ENCODE results near the gene LANCL1.

LANCL1 gene

DNA sequence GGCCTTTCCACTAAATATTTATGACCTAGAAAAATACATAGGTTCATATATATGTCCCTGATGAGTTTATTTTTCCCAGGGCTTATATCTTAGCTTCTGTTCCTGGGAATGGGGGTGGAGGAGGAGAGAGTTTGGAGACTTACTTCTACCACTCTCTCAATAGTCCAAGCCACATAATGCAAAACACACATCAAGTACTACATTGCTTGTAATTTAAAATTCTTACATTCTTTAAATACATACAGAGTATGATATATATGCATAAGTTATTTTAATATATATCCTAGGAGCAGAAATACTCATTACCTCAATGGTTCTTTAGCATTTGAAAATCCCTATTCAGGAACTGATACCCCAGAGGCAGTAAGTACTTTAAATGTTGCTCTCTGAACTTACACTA, 88.4 kb downstream of the LANCL1 start:
- DNase-seq: no peak

DNA sequence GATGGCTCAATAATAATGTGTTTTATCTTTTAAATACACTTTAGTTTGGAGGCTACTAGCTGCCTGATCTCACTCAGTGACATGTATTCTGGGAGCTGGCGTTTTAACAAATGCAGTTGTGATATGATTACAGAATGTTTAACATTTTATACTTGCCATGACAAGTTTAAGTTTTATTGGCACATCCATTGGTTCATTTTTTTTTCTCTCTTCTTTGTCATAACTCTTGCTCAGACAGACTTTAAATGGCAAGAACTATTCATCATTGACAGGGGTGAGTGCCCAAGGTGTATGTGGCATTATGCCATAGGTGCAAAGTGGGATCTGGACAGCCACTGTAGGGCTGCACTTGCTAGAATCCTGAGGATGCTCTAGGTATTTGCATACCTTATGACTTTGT, 89.5 kb downstream of the LANCL1 start:
- no peak for DNase-seq

All from activated CD4-positive, alpha-beta T cell treated with anti-CD3 and anti-CD28 coated beads for 1 hour (primary cell).